A549 treated with GW870086 at 1 μM for 4 hours (cell line): Measurements from ENCODE around the gene SRSF9. TPM values are rescaled to one million over a fixed set of nuclear protein-coding genes. Genes with fewer than 3 reads are reported as not detected.

Source experiments
- total RNA-seq: library from RNA; stranded (reverse); fragments of 200-300 nt; extraction: Qiagen RNA extraction; gene quantifications from 5 replicates; pipeline ENCODE4 v1.2.3, GENCODE V29; 2022; ENCODE audit warnings: low read depth

Gene SRSF9
- 175 to 219 TPM (median 212 TPM) in 5 replicates for total RNA-seq

GRCh38 chr12:120469450-120470149 is at the start of gene SRSF9:
SRSF9 (minus strand) TSS chr12:120469748; CDS start chr12:120469609, 139 bp downstream.

GRCh38 chr12:120495731-120496412 is 26.3 kb upstream of the SRSF9 start, which contains the start of gene DYNLL1:
DYNLL1 (plus strand) TSS chr12:120496113; CDS start chr12:120496422, 309 bp downstream.

GRCh38 chr12:120445911-120446843 is 23.4 kb downstream of the SRSF9 start, which contains the start of the genes GATC and TRIAP1:
GATC (plus strand) TSS chr12:120446444; CDS start chr12:120446481, 37 bp downstream.
TRIAP1 (minus strand) TSS chr12:120446384; CDS start chr12:120446372, 12 bp downstream.

GRCh38 chr12:120437735-120438494 is 31.6 kb downstream of the SRSF9 start, which contains the start of gene COX6A1:
COX6A1 (plus strand) TSS chr12:120438113; CDS start chr12:120438127, 14 bp downstream.

Other genes starting within 250 kb of the SRSF9 start
- 204 to 247 TPM (median 225 TPM) in 5 replicates for gene PXN, start 204.0 kb downstream of the SRSF9 start, total RNA-seq
- gene RNU4-2, start 177.8 kb downstream of the SRSF9 start, total RNA-seq, result not detected in 5 replicates
- not detected in 5 replicates for gene RNU4-1, start 176.5 kb downstream of the SRSF9 start, total RNA-seq
- 0.48 to 1.7 TPM (median 0.76 TPM) in 5 replicates for gene SIRT4, start 167.4 kb downstream of the SRSF9 start, total RNA-seq
- gene PLA2G1B, start 142.0 kb downstream of the SRSF9 start, total RNA-seq, result not detected in 5 replicates
- gene MSI1, start 100.6 kb downstream of the SRSF9 start, total RNA-seq, result 0.77 to 1.9 TPM (median 1.4 TPM) in 5 replicates
- gene COX6A1, start 31.6 kb downstream of the SRSF9 start, total RNA-seq, result 808 to 864 TPM (median 832 TPM) in 5 replicates
- gene TRIAP1, start 23.4 kb downstream of the SRSF9 start, total RNA-seq, result 73.0 to 86.4 TPM (median 76.2 TPM) in 5 replicates
- gene GATC, start 23.3 kb downstream of the SRSF9 start, total RNA-seq, result 20.5 to 26.5 TPM (median 24.6 TPM) in 5 replicates
- 588 to 676 TPM (median 607 TPM) in 5 replicates for gene DYNLL1, start 26.4 kb upstream of the SRSF9 start, total RNA-seq
- gene COQ5, start 59.4 kb upstream of the SRSF9 start, total RNA-seq, result 26.2 to 29.6 TPM (median 28.6 TPM) in 5 replicates
- 95.9 to 105 TPM (median 103 TPM) in 5 replicates for gene RNF10, start 64.6 kb upstream of the SRSF9 start, total RNA-seq
- 45.9 to 59.8 TPM (median 51.9 TPM) in 5 replicates for gene POP5, start 111.7 kb upstream of the SRSF9 start, total RNA-seq
- gene CABP1, start 170.9 kb upstream of the SRSF9 start, total RNA-seq, result 0.15 to 0.46 TPM (median 0.21 TPM) in 5 replicates
- 83.9 to 99.9 TPM (median 87.0 TPM) in 5 replicates for gene MLEC, start 217.4 kb upstream of the SRSF9 start, total RNA-seq
- 21.9 to 27.2 TPM (median 26.6 TPM) in 5 replicates for gene UNC119B, start 240.7 kb upstream of the SRSF9 start, total RNA-seq